ENCODE data around the gene TMEM95.

The TMEM95 gene

DNA sequence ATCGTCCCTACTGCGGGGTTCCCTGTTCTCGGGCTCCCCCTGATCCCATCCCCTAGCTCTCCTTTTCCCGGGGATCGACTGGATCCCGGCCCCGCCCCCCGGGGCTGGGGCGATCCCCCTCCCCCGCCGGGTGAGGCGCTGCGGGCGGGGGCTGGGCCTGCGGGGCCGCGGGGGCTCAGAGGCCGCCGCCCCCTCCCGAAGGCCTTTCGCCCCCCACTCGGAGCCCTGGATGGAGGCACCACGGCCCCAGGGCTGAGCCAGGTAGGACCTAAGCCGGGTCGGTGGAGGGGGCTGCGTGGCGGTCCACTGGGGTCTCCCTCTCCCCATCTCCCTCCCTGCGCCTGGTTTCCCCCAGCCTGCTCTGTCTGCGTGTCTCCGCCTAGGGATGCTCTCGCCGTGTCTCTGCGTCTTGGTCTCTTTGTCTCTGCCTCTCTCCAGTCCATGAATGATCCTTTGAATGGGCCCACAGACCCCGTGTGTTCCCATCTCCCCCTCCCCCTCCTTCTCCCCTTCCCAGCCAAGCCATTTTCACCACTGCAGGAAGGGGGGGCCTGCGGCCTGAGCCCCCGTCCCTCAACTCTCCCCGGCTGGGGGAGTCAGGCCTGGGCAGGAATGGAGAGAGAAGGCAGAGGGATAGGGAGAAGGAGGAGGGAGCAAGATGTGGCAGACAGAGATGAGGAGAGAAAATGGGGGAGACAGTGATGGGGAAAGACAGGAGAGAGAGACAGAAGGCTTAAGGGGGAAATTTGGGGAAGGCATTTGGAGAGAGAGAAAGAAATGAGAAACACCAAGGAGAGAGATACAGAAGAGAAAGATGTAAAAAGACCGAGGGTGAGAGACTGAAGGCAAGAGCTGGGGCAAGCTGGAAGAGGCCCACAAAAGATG is 50.6 kb downstream of the TMEM95 start:
- no peak for DNase-seq

- DNase-seq: no peak
Observed at GRCh38 chr17:7406235-7406825, 51.4 kb downstream of the TMEM95 start.
